Upper lobe of left lung (tissue), 6 donors: ENCODE data around the gene SEMA7A. TPM values are rescaled to one million over a fixed set of nuclear protein-coding genes. Genes with fewer than 3 reads are reported as not detected.

ENCODE experiments used
- ATAC-seq, 2 donors: fragments of 200-7000 bp; cut with Tn5 transposase; one replicate each; pipeline ENCODE4 v1.9.1; 2022; ENCODE audit warnings: mild to moderate bottlenecking in 2 of 2, moderate library complexity in 2 of 2; ENCODE audit not compliant: low FRiP score in 2 of 2
- DNase-seq, 2 donors: peaks; one replicate each; pipeline ENCODE4 v3.0.0-alpha.2; 2019 to 2020
- H3K27ac ChIP-seq, 4 donors: fragments of 200-600 bp; sonication (generic); one replicate each; pipeline ENCODE4 v1.5.1; 2016 to 2019
- H3K27me3 ChIP-seq, 4 donors: fragments of 200-600 bp; sonication (generic); one replicate each; pipeline ENCODE4 v1.5.1; 2017 to 2019
- H3K36me3 ChIP-seq, 4 donors: fragments of 200-600 bp; sonication (generic); one replicate each; pipeline ENCODE4 v1.5.1; 2016 to 2019
- H3K4me1 ChIP-seq, 4 donors: fragments of 200-600 bp; sonication (generic); one replicate each; pipeline ENCODE4 v1.5.1; 2018 to 2019
- H3K4me3 ChIP-seq, 4 donors: fragments of 200-600 bp; sonication (generic); one replicate each; pipeline ENCODE4 v1.5.1; 2017 to 2019; ENCODE audit warnings: mild to moderate bottlenecking in 2 of 4, moderate library complexity in 1 of 4
- H3K9me3 ChIP-seq, 4 donors: fragments of 200-600 bp; sonication (generic); one replicate each; pipeline ENCODE4 v1.5.1; 2018 to 2019
- CTCF ChIP-seq, 6 experiments: fragments of 450-650 bp in 4 of 6; fragments of 200-600 bp in 2 of 6; sonication (generic) in 2 of 6; IDR thresholded peaks; one replicate each; pipeline ENCODE4 v1.5.1; 2016 to 2019; ENCODE audit warnings: antibody characterized with exemption in 6 of 6
- EP300 ChIP-seq, 4 donors: sonication (generic); formaldehyde crosslinking; IDR thresholded peaks; one replicate each; pipeline ENCODE4 v1.5.1; 2017; ENCODE audit warnings: antibody characterized with exemption in 4 of 4, control low read depth in 2 of 4
- POLR2A ChIP-seq, 4 donors: fragments of 450-650 bp; IDR thresholded peaks; one replicate each; pipeline ENCODE4 v1.5.1; 2016 to 2017; ENCODE audit warnings: antibody characterized with exemption in 4 of 4, mild to moderate bottlenecking in 2 of 4
- POLR2AphosphoS5 ChIP-seq, 2 donors: sonication (generic); formaldehyde crosslinking; IDR thresholded peaks; one replicate each; pipeline ENCODE4 v1.5.1; 2017; ENCODE audit warnings: antibody characterized with exemption in 2 of 2
- WGBS, 2 donors: methylation state at CpG; one replicate each; pipeline ENCODE4 v1.1.5; 2017 to 2018; 5-methylcytosine and 5-hydroxymethylcytosine counted together
- total RNA-seq, 6 donors: library from RNA; depleted of rRNA in 4 of 6; stranded (reverse); fragments of >200 nt in 4 of 6; gene quantifications; one replicate each; pipeline versions ENCODE4 v1.1.0 to v1.2.1, GENCODE V29; 2016 to 2021
- donor health status: DM: no; HTN: no; CAD: no; lungs with moderate emphysema.
- donor health status: DM: no; HTN: yes; CAD: no; lungs with severe emphysema.

The SEMA7A gene
- total RNA-seq, 6 donors from 2014 or later: 1.0 to 9.1 (median 5.3) TPM

GRCh38 chr15:74374648-74375302, 59.0 kb downstream of the SEMA7A start:
- WGBS, 2 donors: 25 to 28% methylated on average over 9 to 11 of the region's 11 CpGs
- no peak for DNase-seq
- TF ChIP-seq POLR2AphosphoS5 (IDR thresholded peaks at IDR 0.05): no peak
- TF ChIP-seq EP300 (IDR thresholded peaks at IDR 0.05): no peak
- no peak for TF ChIP-seq CTCF (IDR thresholded peaks at IDR 0.05)
- peaks cover 7 to 21% (median 13%) of the 10 kb centered on the region in 4 donors for H3K4me1 ChIP-seq
- H3K27ac ChIP-seq: peak overlapping the region in 1 of 4 donors; percentile 42
- no peaks in the 10 kb centered on the region for H3K9me3 ChIP-seq
- H3K4me3 ChIP-seq: peak overlapping the region in 3 of 4 donors; percentile 59 to 79 (median 67)
- no peaks in the 10 kb centered on the region for H3K27me3 ChIP-seq
- no peak for ATAC-seq
- no peaks in the 10 kb centered on the region for H3K36me3 ChIP-seq

GRCh38 chr15:74373731-74374647, 59.8 kb downstream of the SEMA7A start:
- Histone ChIP-seq H3K27ac (peak overlapping the region in 2 of 4 donors; percentile 42 to 58), H3K4me3 (peak overlapping the region; percentile 23 to 79 (median 63)), H3K9me3 (no peaks in the 10 kb centered on the region), H3K36me3 (no peaks in the 10 kb centered on the region), H3K4me1 (peaks cover 7 to 21% (median 13%) of the 10 kb centered on the region in 4 donors), H3K27me3 (no peaks in the 10 kb centered on the region)
- WGBS, 2 donors: 1% methylated on average over 25 to 35 of the region's 62 CpGs
- ATAC-seq: peak; percentile 97 to 98
- TF ChIP-seq POLR2AphosphoS5 (IDR thresholded peaks at IDR 0.05): no peak
- TF ChIP-seq POLR2A (IDR thresholded peaks at IDR 0.05): no peak
- TF ChIP-seq CTCF (IDR thresholded peaks at IDR 0.05): peak; percentile 79 to 90 (median 87)
- TF ChIP-seq EP300 (IDR thresholded peaks at IDR 0.05): no peak
- peak; percentile 92 to 98 for DNase-seq

GRCh38 chr15:74373056-74373650, 60.6 kb downstream of the SEMA7A start:
- no peaks in the 10 kb centered on the region for H3K36me3 ChIP-seq
- no peak for DNase-seq

GRCh38 chr15:74370471-74370870, 63.3 kb downstream of the SEMA7A start:
- 81 to 87% methylated on average over 5 of the region's 5 CpGs for WGBS, 2 donors
- H3K9me3 ChIP-seq: no peaks in the 10 kb centered on the region
- DNase-seq (no peak), ATAC-seq (no peak)
- no peaks in the 10 kb centered on the region for H3K27me3 ChIP-seq
- TF ChIP-seq CTCF (IDR thresholded peaks at IDR 0.05): no peak
- no peak for TF ChIP-seq POLR2AphosphoS5 (IDR thresholded peaks at IDR 0.05)
- TF ChIP-seq EP300 (IDR thresholded peaks at IDR 0.05): no peak
- no peak for TF ChIP-seq POLR2A (IDR thresholded peaks at IDR 0.05)
- H3K4me1 ChIP-seq: peaks cover 7 to 34% (median 21%) of the 10 kb centered on the region in 4 donors
- H3K27ac ChIP-seq: no peak overlapping the region
- H3K4me3 ChIP-seq: no peak overlapping the region
- no peaks in the 10 kb centered on the region for H3K36me3 ChIP-seq

More at GRCh38 chr15:74373056-74373650, 60.6 kb downstream of the SEMA7A start:
- Histone ChIP-seq H3K4me3 (peak overlapping the region in 1 of 4 donors; percentile 67), H3K27ac (no peak overlapping the region), H3K4me1 (peaks cover 7 to 21% (median 13%) of the 10 kb centered on the region in 4 donors), H3K27me3 (no peaks in the 10 kb centered on the region), H3K9me3 (no peaks in the 10 kb centered on the region)
- TF ChIP-seq POLR2A (IDR thresholded peaks at IDR 0.05) (no peak), EP300 (IDR thresholded peaks at IDR 0.05) (no peak), CTCF (IDR thresholded peaks at IDR 0.05) (no peak), POLR2AphosphoS5 (IDR thresholded peaks at IDR 0.05) (no peak)
- no peak for ATAC-seq
- 67 to 72% methylated on average over 10 to 13 of the region's 13 CpGs for WGBS, 2 donors
